SK-N-SH (cell line): ENCODE results near the gene HEPN1.

ENCODE experiments used
- EZH2phosphoT487 ChIP-seq: fragments of 200-600 bp; sonication (generic); IDR thresholded peaks from 2 replicates; pipeline ENCODE4 v1.6.1; 2017; ENCODE audit warnings: low read depth, mixed run types, mild to moderate bottlenecking, antibody characterized with exemption, moderate library complexity, borderline replicate concordance
- GABPA ChIP-seq: IDR thresholded peaks from 2 replicates; pipeline ENCODE4 v1.4.0; 2012; ENCODE audit warnings: low read depth, mild to moderate bottlenecking
- MEF2A ChIP-seq: IDR thresholded peaks from 2 replicates; pipeline ENCODE4 v1.4.0; 2012; ENCODE audit warnings: low read depth, borderline replicate concordance
- MXI1 ChIP-seq: IDR thresholded peaks from 2 replicates; pipeline ENCODE4 v1.6.1; 2012; ENCODE audit warnings: mild to moderate bottlenecking, low read depth, low read length, improper control_type of control experiment
- POLR2AphosphoS5 ChIP-seq: IDR thresholded peaks from 2 replicates; pipeline ENCODE4 v1.6.1; 2012; ENCODE audit warnings: low read depth, low read length
- RAD21 ChIP-seq: IDR thresholded peaks from 2 replicates; pipeline ENCODE4 v1.6.1; 2012; ENCODE audit warnings: mild to moderate bottlenecking, low read length
- RCOR1 ChIP-seq: fragments of 150-350 bp; IDR thresholded peaks from 2 replicates; pipeline ENCODE4 v1.6.1; 2017; ENCODE audit warnings: antibody characterized with exemption, low read length
- RXRA ChIP-seq: IDR thresholded peaks from 2 replicates; pipeline ENCODE4 v1.4.0; 2012; ENCODE audit warnings: low read depth, mild to moderate bottlenecking, borderline replicate concordance
- SIN3A ChIP-seq: IDR thresholded peaks from 2 replicates; pipeline ENCODE4 v1.6.1; 2012; ENCODE audit warnings: low read depth, mild to moderate bottlenecking, low read length, moderate library complexity, borderline replicate concordance
- TEAD4 ChIP-seq: IDR thresholded peaks from 2 replicates; pipeline ENCODE4 v1.4.0; 2012; ENCODE audit warnings: mild to moderate bottlenecking, borderline replicate concordance; ENCODE audit not compliant: insufficient read depth
- TF ChIP-seq, protein P1 (sequence below): fragments of 200-600 bp; sonication (generic); IDR thresholded peaks from 2 replicates; pipeline ENCODE4 v1.6.1; 2017; ENCODE audit warnings: antibody characterized with exemption, mild to moderate bottlenecking, moderate library complexity
- TF ChIP-seq, protein P2 (sequence below): IDR thresholded peaks from 2 replicates; pipeline ENCODE4 v1.6.1; 2012; ENCODE audit warnings: mild to moderate bottlenecking, low read depth, low read length, moderate library complexity
- TF ChIP-seq, protein P3 (sequence below): fragments of 150-350 bp; IDR thresholded peaks from 2 replicates; pipeline ENCODE4 v1.6.1; 2016; ENCODE audit warnings: mild to moderate bottlenecking, low read depth, low read length

DNA sequence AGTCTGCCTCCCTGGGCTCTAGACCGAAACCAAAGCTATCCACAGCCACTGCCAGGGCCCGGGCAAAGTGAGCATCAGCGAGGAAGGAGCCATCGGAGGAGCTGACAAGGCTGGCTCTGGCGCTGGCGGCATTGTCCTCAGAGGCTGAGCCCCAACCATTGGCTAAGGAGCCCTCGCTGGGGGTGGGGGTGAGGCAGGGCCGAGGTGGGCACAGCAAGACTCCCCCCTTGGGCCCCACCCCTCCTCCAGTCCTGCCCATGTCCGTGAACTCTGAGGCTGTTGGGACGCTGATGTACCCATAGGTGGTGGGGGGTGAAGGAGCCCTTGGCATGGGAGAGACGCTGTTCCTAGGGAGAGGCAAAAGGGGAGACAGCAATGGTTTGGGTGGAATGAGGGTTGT is 32.6 kb upstream of the HEPN1 start:
- TF ChIP-seq POLR2AphosphoS5 (no peak), EZH2phosphoT487 (no peak), RXRA (no peak), GABPA (no peak), RAD21 (no peak), RCOR1 (no peak), MEF2A (no peak), SIN3A (no peak), MXI1 (no peak), TEAD4 (no peak)
- TF ChIP-seq, protein P1, sequence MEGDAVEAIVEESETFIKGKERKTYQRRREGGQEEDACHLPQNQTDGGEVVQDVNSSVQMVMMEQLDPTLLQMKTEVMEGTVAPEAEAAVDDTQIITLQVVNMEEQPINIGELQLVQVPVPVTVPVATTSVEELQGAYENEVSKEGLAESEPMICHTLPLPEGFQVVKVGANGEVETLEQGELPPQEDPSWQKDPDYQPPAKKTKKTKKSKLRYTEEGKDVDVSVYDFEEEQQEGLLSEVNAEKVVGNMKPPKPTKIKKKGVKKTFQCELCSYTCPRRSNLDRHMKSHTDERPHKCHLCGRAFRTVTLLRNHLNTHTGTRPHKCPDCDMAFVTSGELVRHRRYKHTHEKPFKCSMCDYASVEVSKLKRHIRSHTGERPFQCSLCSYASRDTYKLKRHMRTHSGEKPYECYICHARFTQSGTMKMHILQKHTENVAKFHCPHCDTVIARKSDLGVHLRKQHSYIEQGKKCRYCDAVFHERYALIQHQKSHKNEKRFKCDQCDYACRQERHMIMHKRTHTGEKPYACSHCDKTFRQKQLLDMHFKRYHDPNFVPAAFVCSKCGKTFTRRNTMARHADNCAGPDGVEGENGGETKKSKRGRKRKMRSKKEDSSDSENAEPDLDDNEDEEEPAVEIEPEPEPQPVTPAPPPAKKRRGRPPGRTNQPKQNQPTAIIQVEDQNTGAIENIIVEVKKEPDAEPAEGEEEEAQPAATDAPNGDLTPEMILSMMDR = no peak
- TF ChIP-seq, protein P2, sequence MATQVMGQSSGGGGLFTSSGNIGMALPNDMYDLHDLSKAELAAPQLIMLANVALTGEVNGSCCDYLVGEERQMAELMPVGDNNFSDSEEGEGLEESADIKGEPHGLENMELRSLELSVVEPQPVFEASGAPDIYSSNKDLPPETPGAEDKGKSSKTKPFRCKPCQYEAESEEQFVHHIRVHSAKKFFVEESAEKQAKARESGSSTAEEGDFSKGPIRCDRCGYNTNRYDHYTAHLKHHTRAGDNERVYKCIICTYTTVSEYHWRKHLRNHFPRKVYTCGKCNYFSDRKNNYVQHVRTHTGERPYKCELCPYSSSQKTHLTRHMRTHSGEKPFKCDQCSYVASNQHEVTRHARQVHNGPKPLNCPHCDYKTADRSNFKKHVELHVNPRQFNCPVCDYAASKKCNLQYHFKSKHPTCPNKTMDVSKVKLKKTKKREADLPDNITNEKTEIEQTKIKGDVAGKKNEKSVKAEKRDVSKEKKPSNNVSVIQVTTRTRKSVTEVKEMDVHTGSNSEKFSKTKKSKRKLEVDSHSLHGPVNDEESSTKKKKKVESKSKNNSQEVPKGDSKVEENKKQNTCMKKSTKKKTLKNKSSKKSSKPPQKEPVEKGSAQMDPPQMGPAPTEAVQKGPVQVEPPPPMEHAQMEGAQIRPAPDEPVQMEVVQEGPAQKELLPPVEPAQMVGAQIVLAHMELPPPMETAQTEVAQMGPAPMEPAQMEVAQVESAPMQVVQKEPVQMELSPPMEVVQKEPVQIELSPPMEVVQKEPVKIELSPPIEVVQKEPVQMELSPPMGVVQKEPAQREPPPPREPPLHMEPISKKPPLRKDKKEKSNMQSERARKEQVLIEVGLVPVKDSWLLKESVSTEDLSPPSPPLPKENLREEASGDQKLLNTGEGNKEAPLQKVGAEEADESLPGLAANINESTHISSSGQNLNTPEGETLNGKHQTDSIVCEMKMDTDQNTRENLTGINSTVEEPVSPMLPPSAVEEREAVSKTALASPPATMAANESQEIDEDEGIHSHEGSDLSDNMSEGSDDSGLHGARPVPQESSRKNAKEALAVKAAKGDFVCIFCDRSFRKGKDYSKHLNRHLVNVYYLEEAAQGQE = no peak
- TF ChIP-seq, protein P3, sequence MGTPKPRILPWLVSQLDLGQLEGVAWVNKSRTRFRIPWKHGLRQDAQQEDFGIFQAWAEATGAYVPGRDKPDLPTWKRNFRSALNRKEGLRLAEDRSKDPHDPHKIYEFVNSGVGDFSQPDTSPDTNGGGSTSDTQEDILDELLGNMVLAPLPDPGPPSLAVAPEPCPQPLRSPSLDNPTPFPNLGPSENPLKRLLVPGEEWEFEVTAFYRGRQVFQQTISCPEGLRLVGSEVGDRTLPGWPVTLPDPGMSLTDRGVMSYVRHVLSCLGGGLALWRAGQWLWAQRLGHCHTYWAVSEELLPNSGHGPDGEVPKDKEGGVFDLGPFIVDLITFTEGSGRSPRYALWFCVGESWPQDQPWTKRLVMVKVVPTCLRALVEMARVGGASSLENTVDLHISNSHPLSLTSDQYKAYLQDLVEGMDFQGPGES = no peak
